ENCODE data around the gene CDK5RAP1. TPM values are rescaled to one million over a fixed set of nuclear protein-coding genes. Genes with fewer than 3 reads are reported as not detected.

The CDK5RAP1 gene
- total RNA-seq, 1 donor from 2014 or later: 25.3 TPM

DNA sequence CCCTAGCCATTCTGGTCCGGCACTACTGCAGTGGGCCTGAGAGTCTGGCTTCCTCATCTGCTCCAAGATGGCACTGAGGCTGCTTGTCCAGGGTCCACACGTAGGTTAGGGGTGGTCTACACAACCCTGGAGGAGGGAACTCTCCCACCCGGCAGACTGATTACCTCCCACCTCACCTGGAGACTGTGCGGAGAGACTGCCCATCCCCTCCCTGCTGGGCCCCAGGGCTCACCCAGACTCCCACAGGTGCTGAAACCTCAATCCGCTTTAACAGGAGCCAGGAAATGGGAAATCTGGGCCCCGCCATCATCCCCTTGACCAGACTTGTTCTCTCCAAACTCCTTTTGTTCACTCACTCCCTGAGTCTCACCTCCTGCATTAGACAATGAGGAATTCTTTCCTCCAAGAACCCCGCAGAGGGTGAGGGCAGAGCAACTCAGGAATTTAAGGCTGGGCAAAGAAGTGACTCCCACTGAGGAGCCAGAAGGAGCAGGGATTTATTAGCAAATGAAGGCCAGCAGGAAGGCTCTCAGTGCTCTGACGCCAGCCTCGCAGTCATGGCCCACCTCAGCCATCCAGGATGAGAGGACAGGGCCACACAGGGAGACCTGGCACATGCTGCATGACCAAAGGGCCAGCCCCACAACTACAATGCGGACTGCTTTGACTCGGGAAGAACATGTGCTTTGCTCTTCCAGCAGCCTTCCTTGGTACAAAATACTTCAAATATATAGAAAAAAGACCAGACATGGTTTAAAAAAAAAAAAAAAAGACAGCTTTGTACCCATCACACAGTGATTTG, 53.0 kb downstream of the CDK5RAP1 start:
- Mint-ChIP-seq H3K36me3 (ENCODE audit: unreplicated experiment) (peaks cover 4% of the 10 kb centered on the region), H3K4me1 (ENCODE audit: unreplicated experiment) (no peaks in the 10 kb centered on the region), H3K27me3 (ENCODE audit: unreplicated experiment) (no peaks in the 10 kb centered on the region), H3K4me3 (ENCODE audit: unreplicated experiment) (no peak overlapping the region), H3K9me3 (ENCODE audit: unreplicated experiment) (no peaks in the 10 kb centered on the region), H3K27ac (ENCODE audit: unreplicated experiment) (no peak overlapping the region)
- DNase-seq (ENCODE audit: extremely low spot score, unreplicated experiment): no peak
- TF ChIP-seq, protein P1, sequence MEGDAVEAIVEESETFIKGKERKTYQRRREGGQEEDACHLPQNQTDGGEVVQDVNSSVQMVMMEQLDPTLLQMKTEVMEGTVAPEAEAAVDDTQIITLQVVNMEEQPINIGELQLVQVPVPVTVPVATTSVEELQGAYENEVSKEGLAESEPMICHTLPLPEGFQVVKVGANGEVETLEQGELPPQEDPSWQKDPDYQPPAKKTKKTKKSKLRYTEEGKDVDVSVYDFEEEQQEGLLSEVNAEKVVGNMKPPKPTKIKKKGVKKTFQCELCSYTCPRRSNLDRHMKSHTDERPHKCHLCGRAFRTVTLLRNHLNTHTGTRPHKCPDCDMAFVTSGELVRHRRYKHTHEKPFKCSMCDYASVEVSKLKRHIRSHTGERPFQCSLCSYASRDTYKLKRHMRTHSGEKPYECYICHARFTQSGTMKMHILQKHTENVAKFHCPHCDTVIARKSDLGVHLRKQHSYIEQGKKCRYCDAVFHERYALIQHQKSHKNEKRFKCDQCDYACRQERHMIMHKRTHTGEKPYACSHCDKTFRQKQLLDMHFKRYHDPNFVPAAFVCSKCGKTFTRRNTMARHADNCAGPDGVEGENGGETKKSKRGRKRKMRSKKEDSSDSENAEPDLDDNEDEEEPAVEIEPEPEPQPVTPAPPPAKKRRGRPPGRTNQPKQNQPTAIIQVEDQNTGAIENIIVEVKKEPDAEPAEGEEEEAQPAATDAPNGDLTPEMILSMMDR (IDR thresholded peaks at IDR 0.05): no peak

DNA sequence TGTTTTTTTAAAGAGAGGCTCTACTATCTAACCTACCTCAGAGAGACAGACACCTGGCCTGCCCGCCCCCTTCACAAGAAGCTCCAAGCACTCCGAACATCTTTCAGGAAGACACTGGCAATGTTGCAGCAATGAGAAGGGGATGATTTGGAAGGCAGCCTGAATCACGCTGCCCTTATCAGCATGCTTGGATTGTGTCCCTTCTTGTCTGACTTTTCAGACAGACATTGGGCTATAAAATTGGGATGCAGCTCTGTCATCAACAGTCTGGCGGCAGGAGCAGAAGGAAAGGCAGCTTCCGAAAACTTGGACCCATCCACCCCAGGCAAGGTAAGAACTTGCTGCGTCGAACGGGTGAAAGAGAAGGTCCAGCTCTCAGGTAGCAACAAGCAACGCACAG, 56.0 kb downstream of the CDK5RAP1 start:
- H3K4me3 Mint-ChIP-seq (ENCODE audit: unreplicated experiment): no peak overlapping the region
- H3K27me3 Mint-ChIP-seq (ENCODE audit: unreplicated experiment): no peaks in the 10 kb centered on the region
- H3K9me3 Mint-ChIP-seq (ENCODE audit: unreplicated experiment): no peaks in the 10 kb centered on the region
- peaks cover 2% of the 10 kb centered on the region for H3K36me3 Mint-ChIP-seq (ENCODE audit: unreplicated experiment)
- TF ChIP-seq, protein P1 (IDR thresholded peaks at IDR 0.05): no peak
- H3K4me1 Mint-ChIP-seq (ENCODE audit: unreplicated experiment): no peaks in the 10 kb centered on the region
- no peak overlapping the region for H3K27ac Mint-ChIP-seq (ENCODE audit: unreplicated experiment)
- no peak for DNase-seq (ENCODE audit: extremely low spot score, unreplicated experiment)

DNA sequence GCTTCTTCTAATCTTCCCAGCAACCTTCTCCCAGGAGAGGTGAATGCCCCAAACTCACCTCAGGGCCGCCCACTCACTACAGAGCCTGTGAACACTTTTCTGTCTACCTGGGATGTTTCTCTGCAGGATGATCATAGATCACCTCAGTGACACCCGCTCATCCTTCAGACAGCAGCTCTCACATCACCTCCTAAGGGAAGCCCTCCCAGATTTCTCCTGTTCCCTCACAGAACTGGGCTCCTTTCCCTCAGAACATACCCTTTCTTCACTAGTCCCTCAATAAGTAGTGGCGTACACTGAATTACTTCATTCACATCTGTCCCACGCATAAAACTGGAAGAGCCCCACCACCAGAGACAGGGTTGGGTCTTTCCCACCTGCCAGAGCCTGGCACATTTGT, 57.8 kb downstream of the CDK5RAP1 start:
- no peak overlapping the region for H3K27ac Mint-ChIP-seq (ENCODE audit: unreplicated experiment)

DNA sequence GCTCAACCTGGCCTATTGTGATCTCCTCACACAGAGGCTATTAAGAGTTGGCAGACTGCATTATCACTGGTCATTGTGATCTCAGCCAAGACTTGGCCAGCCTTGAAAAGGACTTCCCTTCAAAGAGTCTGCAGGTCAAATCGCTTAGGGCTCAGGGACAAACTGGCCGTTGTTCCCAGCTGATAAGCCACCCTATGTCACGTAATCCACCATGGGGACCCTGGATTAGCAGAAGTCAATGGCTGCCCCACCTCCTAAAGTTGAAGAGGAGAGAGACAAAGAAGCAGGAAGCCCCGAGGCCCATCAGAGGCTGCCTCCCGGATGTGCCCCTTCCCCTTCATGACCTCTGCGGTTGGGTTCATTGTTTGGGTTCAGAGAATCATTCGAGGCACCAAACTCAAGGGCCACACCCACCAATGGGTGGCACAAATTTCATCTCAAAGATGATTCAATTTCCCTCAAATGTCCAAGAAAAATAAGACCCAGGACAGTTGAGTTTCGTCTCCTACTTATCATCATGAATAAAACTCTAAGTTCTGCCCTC, 61.7 kb downstream of the CDK5RAP1 start:
- H3K4me1 Mint-ChIP-seq (ENCODE audit: unreplicated experiment): no peaks in the 10 kb centered on the region
- H3K36me3 Mint-ChIP-seq (ENCODE audit: unreplicated experiment): no peaks in the 10 kb centered on the region
- H3K9me3 Mint-ChIP-seq (ENCODE audit: unreplicated experiment): no peaks in the 10 kb centered on the region
- TF ChIP-seq, protein P1 (IDR thresholded peaks at IDR 0.05): no peak
- no peak overlapping the region for H3K4me3 Mint-ChIP-seq (ENCODE audit: unreplicated experiment)
- no peak overlapping the region for H3K27ac Mint-ChIP-seq (ENCODE audit: unreplicated experiment)
- H3K27me3 Mint-ChIP-seq (ENCODE audit: unreplicated experiment): peaks cover 7% of the 10 kb centered on the region
- DNase-seq (ENCODE audit: extremely low spot score, unreplicated experiment): no peak

More for the DNA sequence above, 57.8 kb downstream of the CDK5RAP1 start:
- TF ChIP-seq, protein P1 (IDR thresholded peaks at IDR 0.05): no peak
- Mint-ChIP-seq H3K9me3 (ENCODE audit: unreplicated experiment) (no peaks in the 10 kb centered on the region), H3K4me3 (ENCODE audit: unreplicated experiment) (no peak overlapping the region), H3K4me1 (ENCODE audit: unreplicated experiment) (no peaks in the 10 kb centered on the region), H3K27me3 (ENCODE audit: unreplicated experiment) (no peaks in the 10 kb centered on the region), H3K36me3 (ENCODE audit: unreplicated experiment) (no peaks in the 10 kb centered on the region)
- DNase-seq (ENCODE audit: extremely low spot score, unreplicated experiment): no peak

DNA sequence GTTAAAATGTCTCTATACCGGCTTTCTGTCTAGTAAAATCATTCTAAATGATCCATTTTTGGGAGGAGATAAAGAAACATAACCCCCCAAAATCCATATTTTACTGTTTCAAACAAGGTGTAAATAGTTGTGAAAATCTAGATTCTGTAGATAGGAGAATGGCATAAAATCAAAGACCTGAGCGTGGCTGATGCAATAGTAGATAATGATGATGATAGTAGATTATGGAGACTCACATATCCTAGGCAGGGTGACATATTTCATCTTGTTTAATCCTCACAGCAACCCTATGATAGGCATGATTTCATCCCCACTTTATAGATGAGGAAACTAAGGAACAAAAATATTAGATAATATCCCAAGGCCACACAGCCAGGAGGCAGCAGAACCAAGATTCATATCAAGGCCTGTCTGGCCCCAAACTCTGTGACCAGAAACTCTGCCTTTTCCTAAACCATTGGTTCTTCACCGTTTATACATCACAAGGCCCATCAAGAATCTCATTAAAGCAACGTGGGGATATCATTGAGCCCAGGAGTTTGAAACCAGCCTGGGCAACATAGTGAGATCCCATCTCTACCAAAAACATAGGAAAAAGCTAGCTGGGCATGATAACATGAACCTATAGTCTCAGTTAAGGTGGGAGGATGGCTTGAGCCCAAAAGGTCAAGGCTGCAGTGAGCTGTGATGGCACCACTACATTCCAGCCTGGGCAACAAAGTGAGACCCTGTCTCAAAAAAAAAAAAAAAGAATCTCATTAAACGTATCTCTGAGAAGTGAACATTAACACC, 62.7 kb downstream of the CDK5RAP1 start:
- no peak overlapping the region for H3K4me3 Mint-ChIP-seq (ENCODE audit: unreplicated experiment)
- no peaks in the 10 kb centered on the region for H3K36me3 Mint-ChIP-seq (ENCODE audit: unreplicated experiment)
- no peak for DNase-seq (ENCODE audit: extremely low spot score, unreplicated experiment)
- H3K9me3 Mint-ChIP-seq (ENCODE audit: unreplicated experiment): no peaks in the 10 kb centered on the region
- H3K27me3 Mint-ChIP-seq (ENCODE audit: unreplicated experiment): peaks cover 10% of the 10 kb centered on the region
- H3K4me1 Mint-ChIP-seq (ENCODE audit: unreplicated experiment): no peaks in the 10 kb centered on the region
- TF ChIP-seq, protein P1 (IDR thresholded peaks at IDR 0.05): no peak
- H3K27ac Mint-ChIP-seq (ENCODE audit: unreplicated experiment): no peak overlapping the region

All from osteocyte (in vitro differentiated cells).